ENCODE data around the gene USP7. TPM values are rescaled to one million over a fixed set of nuclear protein-coding genes. Genes with fewer than 3 reads are reported as not detected.

Gene USP7
- total and polyA plus RNA-seq, 10 of the 15 experiments (the other 5 are each of a cell fraction or from before 2014, with no cell fraction given): 16.2 to 133 (median 60.5) TPM

DNA sequence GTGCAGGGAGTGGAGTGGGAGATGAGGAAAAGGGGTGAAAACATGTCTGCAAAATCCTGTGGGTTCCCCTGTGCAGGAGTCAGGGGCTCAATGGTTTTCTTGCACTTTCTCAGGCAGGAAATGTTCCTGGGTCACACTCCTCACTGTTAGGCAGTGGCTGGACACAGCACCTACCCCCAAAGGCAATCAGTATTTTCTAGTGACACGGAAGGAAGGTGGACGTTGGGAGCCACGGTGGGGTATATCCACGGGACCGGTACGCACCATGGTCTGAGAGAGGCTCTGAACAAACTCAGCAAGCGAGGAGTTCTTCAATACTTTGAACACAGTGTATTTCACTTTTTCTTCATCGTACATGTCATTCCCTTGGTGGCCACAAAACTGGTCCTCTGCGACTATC, 60.7 kb downstream of the USP7 start (continued):
- TF ChIP-seq, protein P1, sequence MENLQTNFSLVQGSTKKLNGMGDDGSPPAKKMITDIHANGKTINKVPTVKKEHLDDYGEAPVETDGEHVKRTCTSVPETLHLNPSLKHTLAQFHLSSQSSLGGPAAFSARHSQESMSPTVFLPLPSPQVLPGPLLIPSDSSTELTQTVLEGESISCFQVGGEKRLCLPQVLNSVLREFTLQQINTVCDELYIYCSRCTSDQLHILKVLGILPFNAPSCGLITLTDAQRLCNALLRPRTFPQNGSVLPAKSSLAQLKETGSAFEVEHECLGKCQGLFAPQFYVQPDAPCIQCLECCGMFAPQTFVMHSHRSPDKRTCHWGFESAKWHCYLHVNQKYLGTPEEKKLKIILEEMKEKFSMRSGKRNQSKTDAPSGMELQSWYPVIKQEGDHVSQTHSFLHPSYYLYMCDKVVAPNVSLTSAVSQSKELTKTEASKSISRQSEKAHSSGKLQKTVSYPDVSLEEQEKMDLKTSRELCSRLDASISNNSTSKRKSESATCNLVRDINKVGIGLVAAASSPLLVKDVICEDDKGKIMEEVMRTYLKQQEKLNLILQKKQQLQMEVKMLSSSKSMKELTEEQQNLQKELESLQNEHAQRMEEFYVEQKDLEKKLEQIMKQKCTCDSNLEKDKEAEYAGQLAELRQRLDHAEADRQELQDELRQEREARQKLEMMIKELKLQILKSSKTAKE (IDR thresholded peaks at IDR 0.05; ENCODE audit: low read depth, poor library complexity, severe bottlenecking): no peak
- no peak for TF ChIP-seq TAF1 (IDR thresholded peaks at IDR 0.05; ENCODE audit: borderline replicate concordance, low read depth, low read length)

DNA sequence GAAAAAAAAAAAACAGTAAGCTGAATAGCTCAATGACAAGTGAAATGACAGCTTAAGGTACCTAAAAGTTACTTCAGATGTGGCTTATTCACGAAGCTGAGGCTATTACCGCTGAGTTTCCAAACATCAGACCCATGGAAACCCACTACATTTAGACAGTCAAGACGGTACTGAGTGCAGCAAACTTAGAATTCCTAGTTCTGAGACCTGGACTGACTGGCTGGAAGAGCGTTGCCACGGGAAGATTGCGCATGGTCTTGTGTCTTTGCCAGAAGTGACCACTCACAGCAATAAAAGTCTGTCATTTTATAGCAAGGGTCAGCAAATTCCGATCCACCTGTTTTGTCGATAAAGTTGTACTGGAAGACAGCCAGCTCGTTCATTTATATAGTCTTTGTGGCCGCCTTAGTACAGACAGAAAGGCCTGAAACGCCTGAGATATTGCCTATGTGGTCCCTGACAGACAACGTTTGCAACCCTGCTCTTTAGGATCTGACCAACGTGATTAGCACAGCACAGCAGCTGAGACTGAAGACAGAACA, 62.3 kb downstream of the USP7 start:
- DNase-seq (ENCODE audit: low read depth, low spot score) (no peak), ATAC-seq (no peak), FAIRE-seq (no peak)
- ChIA-PET CTCF (interaction anchor here (1.6 to 4.4 kb wide), 6 partner anchors 7 to 233 kb away, joined by 6 to 20 read pairs (median 10); partner anchors contain the start of gene LITAFD), POLR2A (interaction anchor here (0.6 to 1.1 kb wide), 2 partner anchors 8 to 232 kb away, joined by 3 read pairs; no protein-coding TSS in a partner anchor), RAD21 (ENCODE audit: unreplicated experiment) (interaction anchor here (0.8 to 3.5 kb wide), 5 partner anchors 10 to 238 kb away, joined by 3 to 14 read pairs (median 6); no protein-coding TSS in a partner anchor), SMC1A (ENCODE audit: uncharacterized antibody, unreplicated experiment) (interaction anchor here (1.1 to 4.3 kb wide), 9 partner anchors 11 to 233 kb away, joined by 3 to 28 read pairs (median 5); no protein-coding TSS in a partner anchor)
- intact Hi-C loops (cut with micrococcal nuclease; ENCODE audit: unreplicated experiment): no loop called here
- no peak overlapping the region for H3K4me2 ChIP-seq (ENCODE audit: control insufficient read depth, insufficient read depth)
- no peaks in the 10 kb centered on the region for H3K9me3 ChIP-seq (replicated peaks; ENCODE audit: control insufficient read depth, insufficient read depth, low read length)
- no peak overlapping the region for H2AFZ ChIP-seq (ENCODE audit: control insufficient read depth, low read depth, low read length)
- H3K79me2 ChIP-seq (ENCODE audit: control insufficient read depth, insufficient read depth, low read length): no peaks in the 10 kb centered on the region
- H3K36me3 ChIP-seq (ENCODE audit: control insufficient read depth in 2 of 2, insufficient read depth in 2 of 2, low read length in 1 of 2): peaks cover 41 to 74% of the 10 kb centered on the region in 2 experiments
- H3K4me3 ChIP-seq: no peak overlapping the region
- H3K27me3 ChIP-seq (replicated peaks in 1 of 2; ENCODE audit: control insufficient read depth in 2 of 2, insufficient read depth in 2 of 2, low read length in 1 of 2): no peaks in the 10 kb centered on the region
- H3K4me1 ChIP-seq (ENCODE audit: control insufficient read depth, insufficient read depth, low read length): peaks cover 4% of the 10 kb centered on the region; the same call in 1 of the 2 replicates
- 90% methylated on average over 13 of the region's 13 CpGs for WGBS (ENCODE audit: insufficient coverage, insufficient replicate concordance, low lambda C conversion rate, missing lambda C conversion rate)
- H4K20me1 ChIP-seq (ENCODE audit: control insufficient read depth, insufficient read depth): no peaks in the 10 kb centered on the region
- TF ChIP-seq, protein P2, sequence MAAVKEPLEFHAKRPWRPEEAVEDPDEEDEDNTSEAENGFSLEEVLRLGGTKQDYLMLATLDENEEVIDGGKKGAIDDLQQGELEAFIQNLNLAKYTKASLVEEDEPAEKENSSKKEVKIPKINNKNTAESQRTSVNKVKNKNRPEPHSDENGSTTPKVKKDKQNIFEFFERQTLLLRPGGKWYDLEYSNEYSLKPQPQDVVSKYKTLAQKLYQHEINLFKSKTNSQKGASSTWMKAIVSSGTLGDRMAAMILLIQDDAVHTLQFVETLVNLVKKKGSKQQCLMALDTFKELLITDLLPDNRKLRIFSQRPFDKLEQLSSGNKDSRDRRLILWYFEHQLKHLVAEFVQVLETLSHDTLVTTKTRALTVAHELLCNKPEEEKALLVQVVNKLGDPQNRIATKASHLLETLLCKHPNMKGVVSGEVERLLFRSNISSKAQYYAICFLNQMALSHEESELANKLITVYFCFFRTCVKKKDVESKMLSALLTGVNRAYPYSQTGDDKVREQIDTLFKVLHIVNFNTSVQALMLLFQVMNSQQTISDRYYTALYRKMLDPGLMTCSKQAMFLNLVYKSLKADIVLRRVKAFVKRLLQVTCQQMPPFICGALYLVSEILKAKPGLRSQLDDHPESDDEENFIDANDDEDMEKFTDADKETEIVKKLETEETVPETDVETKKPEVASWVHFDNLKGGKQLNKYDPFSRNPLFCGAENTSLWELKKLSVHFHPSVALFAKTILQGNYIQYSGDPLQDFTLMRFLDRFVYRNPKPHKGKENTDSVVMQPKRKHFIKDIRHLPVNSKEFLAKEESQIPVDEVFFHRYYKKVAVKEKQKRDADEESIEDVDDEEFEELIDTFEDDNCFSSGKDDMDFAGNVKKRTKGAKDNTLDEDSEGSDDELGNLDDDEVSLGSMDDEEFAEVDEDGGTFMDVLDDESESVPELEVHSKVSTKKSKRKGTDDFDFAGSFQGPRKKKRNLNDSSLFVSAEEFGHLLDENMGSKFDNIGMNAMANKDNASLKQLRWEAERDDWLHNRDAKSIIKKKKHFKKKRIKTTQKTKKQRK (IDR thresholded peaks at IDR 0.05; ENCODE audit: low read depth, low read length): no peak
- TF ChIP-seq SREBF2 (IDR thresholded peaks at IDR 0.05; ENCODE audit: low read length): no peak
- H3K9ac ChIP-seq (ENCODE audit: control insufficient read depth, insufficient read depth, low read length): no peak overlapping the region
- in situ Hi-C loops (cut with MboI): no loop called here
- H3K27ac ChIP-seq (ENCODE audit: control insufficient read depth, insufficient read depth): no peak overlapping the region
- BruUV-seq (replicated peaks): no TSS peak

Data from GM12878 (cell line).